Mesothelial cell of epicardium (in vitro differentiated cells): ENCODE measurements around the gene CAPZB. TPM values are rescaled to one million over a fixed set of nuclear protein-coding genes. Genes with fewer than 3 reads are reported as not detected.

Source experiments
- DNase-seq, 2 experiments: peaks; one replicate each; pipeline ENCODE4 v3.0.0; 2021; ENCODE audit warnings: low spot score in 2 of 2; ENCODE audit not compliant: unreplicated experiment in 2 of 2
- H3K27ac Mint-ChIP-seq: 2 replicates; pipeline ENCODE4 v1.8.0; 2021; ENCODE audit warnings: mixed read lengths
- H3K27me3 Mint-ChIP-seq: 2 replicates; pipeline ENCODE4 v1.8.0; 2021; ENCODE audit warnings: low read depth, mixed read lengths
- H3K36me3 Mint-ChIP-seq: 2 replicates; pipeline ENCODE4 v1.8.0; 2021; ENCODE audit warnings: mixed read lengths
- H3K4me1 Mint-ChIP-seq: 2 replicates; pipeline ENCODE4 v1.8.0; 2021; ENCODE audit warnings: mixed read lengths
- H3K4me3 Mint-ChIP-seq: 2 replicates; pipeline ENCODE4 v1.8.0; 2021; ENCODE audit warnings: mild to moderate bottlenecking, moderate library complexity, mixed read lengths
- H3K9me3 Mint-ChIP-seq: 2 replicates; pipeline ENCODE4 v1.8.0; 2021; ENCODE audit warnings: mixed read lengths
- total RNA-seq: library from RNA; stranded (reverse); gene quantifications from 3 replicates; pipeline ENCODE4 v1.2.1, GENCODE V29; 2021
- TF ChIP-seq, protein P1 (sequence below): fragments of 200-600 bp; sonication (generic); IDR thresholded peaks from one replicate; pipeline ENCODE4 v1.5.0; 2021; ENCODE audit warnings: antibody characterized with exemption; ENCODE audit not compliant: unreplicated experiment

Gene CAPZB
- total RNA-seq, 1 donor from 2014 or later, result 192 TPM

DNA sequence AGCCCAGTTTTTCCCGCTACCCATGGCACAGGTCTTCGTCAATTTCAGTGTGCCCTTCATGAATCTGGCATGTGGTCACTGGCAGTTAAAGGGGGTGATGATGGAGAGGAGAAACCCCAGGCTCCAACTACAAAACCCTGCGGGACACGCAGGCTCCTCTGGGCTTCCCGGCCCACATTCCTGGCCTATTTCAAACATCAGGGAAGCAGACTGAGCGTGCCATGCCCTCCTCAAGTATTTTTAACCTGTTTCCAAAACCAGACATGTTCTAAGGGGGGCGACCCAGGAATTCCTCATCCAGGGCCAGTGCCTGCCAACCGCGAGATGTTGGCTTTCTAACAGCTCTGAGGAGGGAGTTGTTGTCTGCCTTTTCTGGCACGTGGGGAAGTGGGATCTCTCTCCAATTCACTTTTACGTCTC lies 85.1 kb downstream of the CAPZB start:
- Mint-ChIP-seq H3K27me3 (no peaks in the 10 kb centered on the region), H3K4me1 (peaks cover 39% of the 10 kb centered on the region), H3K9me3 (no peaks in the 10 kb centered on the region), H3K36me3 (peaks cover 5% of the 10 kb centered on the region), H3K27ac (no peak overlapping the region), H3K4me3 (no peak overlapping the region)
- TF ChIP-seq, protein P1, sequence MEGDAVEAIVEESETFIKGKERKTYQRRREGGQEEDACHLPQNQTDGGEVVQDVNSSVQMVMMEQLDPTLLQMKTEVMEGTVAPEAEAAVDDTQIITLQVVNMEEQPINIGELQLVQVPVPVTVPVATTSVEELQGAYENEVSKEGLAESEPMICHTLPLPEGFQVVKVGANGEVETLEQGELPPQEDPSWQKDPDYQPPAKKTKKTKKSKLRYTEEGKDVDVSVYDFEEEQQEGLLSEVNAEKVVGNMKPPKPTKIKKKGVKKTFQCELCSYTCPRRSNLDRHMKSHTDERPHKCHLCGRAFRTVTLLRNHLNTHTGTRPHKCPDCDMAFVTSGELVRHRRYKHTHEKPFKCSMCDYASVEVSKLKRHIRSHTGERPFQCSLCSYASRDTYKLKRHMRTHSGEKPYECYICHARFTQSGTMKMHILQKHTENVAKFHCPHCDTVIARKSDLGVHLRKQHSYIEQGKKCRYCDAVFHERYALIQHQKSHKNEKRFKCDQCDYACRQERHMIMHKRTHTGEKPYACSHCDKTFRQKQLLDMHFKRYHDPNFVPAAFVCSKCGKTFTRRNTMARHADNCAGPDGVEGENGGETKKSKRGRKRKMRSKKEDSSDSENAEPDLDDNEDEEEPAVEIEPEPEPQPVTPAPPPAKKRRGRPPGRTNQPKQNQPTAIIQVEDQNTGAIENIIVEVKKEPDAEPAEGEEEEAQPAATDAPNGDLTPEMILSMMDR, result no peak
- DNase-seq, result no peak

DNA sequence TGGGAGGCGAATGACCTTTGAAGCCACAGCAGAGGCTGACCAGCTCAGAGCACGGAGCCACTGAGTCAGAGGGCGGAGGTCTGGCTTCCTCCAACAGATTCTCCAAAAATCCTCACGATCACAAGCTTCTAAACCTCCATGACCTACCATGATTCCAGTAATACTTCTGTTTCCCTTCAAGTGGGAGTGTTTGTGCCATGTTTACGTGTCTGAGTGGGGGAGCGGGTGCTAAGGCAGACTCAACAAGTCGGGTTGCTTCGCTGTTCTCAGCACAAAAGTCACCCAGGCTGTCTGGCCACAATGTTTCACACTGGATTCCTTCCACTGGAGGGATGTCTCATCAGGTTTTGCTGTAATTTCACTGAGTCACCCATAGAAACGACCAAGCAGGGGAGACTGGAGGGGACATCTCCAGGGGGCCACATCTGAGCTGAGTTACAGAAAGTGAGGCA lies 87.0 kb downstream of the CAPZB start:
- Mint-ChIP-seq H3K27ac (peak overlapping the region; percentile 69), H3K9me3 (no peaks in the 10 kb centered on the region), H3K4me1 (peaks cover 40% of the 10 kb centered on the region), H3K4me3 (no peak overlapping the region), H3K36me3 (peaks cover 5% of the 10 kb centered on the region), H3K27me3 (no peaks in the 10 kb centered on the region)
- TF ChIP-seq, protein P1, result no peak
- DNase-seq, result no peak

DNA sequence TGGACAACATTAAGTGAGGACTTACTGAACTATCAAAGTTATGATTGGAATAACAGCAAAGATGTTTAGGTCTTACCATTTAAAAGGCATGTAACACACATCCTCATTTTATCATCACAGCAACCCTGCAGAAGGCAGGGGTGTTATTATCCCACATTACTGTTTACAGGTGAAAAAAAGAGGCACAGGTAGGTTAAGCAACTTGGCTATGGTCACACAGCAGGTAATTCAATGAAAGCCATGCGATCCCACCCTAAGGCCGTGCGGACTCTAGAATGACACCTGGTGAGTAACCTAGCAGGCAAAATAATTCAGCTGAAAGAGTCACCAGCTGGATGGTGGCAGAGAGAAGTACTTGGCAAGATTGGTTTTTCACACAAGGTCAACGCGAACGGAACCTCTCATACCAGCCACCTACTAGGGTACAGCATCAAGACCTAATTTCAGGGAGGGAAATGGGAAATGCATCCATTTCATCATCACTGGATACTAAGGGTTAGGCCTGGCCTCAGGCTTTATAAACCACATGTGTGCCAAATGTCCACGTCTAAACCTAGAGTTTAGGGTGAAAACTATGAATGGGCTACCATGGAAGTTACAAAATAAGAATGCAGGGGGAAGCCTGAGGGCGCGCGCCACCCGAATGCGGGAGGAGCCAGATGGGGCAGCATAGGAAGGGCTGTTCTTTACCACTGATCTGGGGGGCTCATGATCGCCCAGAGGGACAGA lies 88.0 kb downstream of the CAPZB start:
- no peak for DNase-seq
- H3K27me3 Mint-ChIP-seq, result no peaks in the 10 kb centered on the region
- no peak overlapping the region for H3K4me3 Mint-ChIP-seq
- TF ChIP-seq, protein P1, result no peak
- peaks cover 5% of the 10 kb centered on the region for H3K36me3 Mint-ChIP-seq
- peaks cover 42% of the 10 kb centered on the region for H3K4me1 Mint-ChIP-seq
- H3K27ac Mint-ChIP-seq, result no peak overlapping the region
- H3K9me3 Mint-ChIP-seq, result no peaks in the 10 kb centered on the region

DNA sequence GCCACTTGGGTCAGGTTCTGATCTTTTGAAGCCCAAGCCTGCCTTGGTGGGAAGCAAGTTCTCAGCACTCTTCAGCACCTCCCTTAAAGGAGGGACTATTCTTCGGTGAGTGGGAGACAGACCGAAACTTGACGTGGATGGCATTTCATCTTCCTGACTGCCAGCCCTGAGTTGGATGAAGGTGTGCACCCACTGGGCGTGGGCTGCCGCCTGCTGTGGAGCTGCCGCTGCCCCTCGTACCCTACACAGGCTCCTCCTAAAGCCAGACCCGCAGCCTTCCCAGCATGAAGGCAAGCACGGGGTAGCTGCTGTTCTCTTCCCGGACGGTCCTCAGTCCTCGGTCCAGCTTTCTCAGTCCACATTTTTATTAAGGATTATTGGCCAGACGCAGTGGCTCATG lies 89.1 kb downstream of the CAPZB start:
- Mint-ChIP-seq H3K4me1 (peaks cover 42% of the 10 kb centered on the region), H3K27me3 (no peaks in the 10 kb centered on the region), H3K9me3 (no peaks in the 10 kb centered on the region), H3K27ac (no peak overlapping the region), H3K36me3 (peaks cover 5% of the 10 kb centered on the region), H3K4me3 (no peak overlapping the region)
- DNase-seq, result no peak
- TF ChIP-seq, protein P1, result no peak

DNA sequence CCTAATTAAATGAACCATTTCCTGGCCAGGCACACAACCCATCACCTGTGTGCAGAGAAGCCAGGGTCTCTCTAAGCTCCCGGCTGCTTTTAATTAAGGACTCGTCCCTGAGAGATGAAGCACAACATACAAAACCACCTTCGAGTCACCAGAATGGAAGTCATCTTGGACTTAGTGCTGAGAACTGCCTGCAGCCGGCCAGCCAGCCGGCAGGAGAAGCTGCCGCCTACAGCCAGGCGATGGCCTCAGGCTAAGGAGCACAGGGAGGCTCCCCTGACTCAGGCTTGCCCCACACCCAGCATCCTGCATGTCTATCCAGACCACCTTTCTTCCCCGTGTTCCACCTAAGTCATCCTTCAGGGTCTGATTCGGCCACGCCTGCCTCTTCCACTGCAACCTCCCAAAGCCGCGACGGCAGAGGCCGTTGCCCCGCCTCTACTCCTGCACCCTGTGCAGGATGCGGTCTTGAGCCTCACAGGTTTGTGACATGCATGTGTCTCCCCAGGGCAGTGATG lies 89.6 kb downstream of the CAPZB start:
- TF ChIP-seq, protein P1, result no peak
- peaks cover 5% of the 10 kb centered on the region for H3K36me3 Mint-ChIP-seq
- H3K4me1 Mint-ChIP-seq, result peaks cover 42% of the 10 kb centered on the region
- no peak for DNase-seq
- no peaks in the 10 kb centered on the region for H3K27me3 Mint-ChIP-seq
- H3K9me3 Mint-ChIP-seq, result no peaks in the 10 kb centered on the region
- H3K4me3 Mint-ChIP-seq, result no peak overlapping the region
- peak overlapping the region; percentile 25 for H3K27ac Mint-ChIP-seq
